HFFc6 (cell line): ENCODE data around the gene MAPK9. TPM values are rescaled to one million over a fixed set of nuclear protein-coding genes. Genes with fewer than 3 reads are reported as not detected.

Experiments used
- DNase-seq: peaks from one replicate; pipeline ENCODE4 v3.0.0-alpha.2; 2018
- H3K27ac Mint-ChIP-seq: 2 replicates; pipeline ENCODE4 v1.8.0; 2020; ENCODE audit warnings: mild to moderate bottlenecking, mixed read lengths
- H3K27me3 Mint-ChIP-seq: 2 replicates; pipeline ENCODE4 v1.8.0; 2021; ENCODE audit warnings: mild to moderate bottlenecking, moderate library complexity, mixed read lengths; ENCODE audit not compliant: insufficient read depth
- H3K36me3 Mint-ChIP-seq: 2 replicates; pipeline ENCODE4 v1.8.0; 2021; ENCODE audit warnings: low read depth, mixed read lengths
- H3K4me1 Mint-ChIP-seq: 2 replicates; pipeline ENCODE4 v1.8.0; 2020; ENCODE audit warnings: low read depth, mixed read lengths
- H3K4me3 Mint-ChIP-seq: 2 replicates; pipeline ENCODE4 v1.8.0; 2020; ENCODE audit warnings: mild to moderate bottlenecking, moderate library complexity, mixed read lengths
- H3K9me3 Mint-ChIP-seq: 2 replicates; pipeline ENCODE4 v1.8.0; 2020; ENCODE audit warnings: mild to moderate bottlenecking, mixed read lengths
- CTCF ChIP-seq: fragments of 200-600 bp; sonication (generic); IDR thresholded peaks from 2 replicates; pipeline ENCODE4 v1.5.0; 2021; ENCODE audit warnings: antibody characterized with exemption, mild to moderate bottlenecking
- total RNA-seq, 6 experiments: library from RNA; stranded (reverse); fragmentation: NEBNext Ultra II Directional; extraction: Animal tissue kit (Norgen Biotek cat#: 25700); gene quantifications; 2 replicates in 1 of 6; 3 replicates in 5 of 6; pipeline ENCODE4 v1.2.3, GENCODE V29; 2021

MAPK9 gene
- total RNA-seq, 6 experiments from 2014 or later = 30.3 to 35.8 (median 33.6) TPM

DNA sequence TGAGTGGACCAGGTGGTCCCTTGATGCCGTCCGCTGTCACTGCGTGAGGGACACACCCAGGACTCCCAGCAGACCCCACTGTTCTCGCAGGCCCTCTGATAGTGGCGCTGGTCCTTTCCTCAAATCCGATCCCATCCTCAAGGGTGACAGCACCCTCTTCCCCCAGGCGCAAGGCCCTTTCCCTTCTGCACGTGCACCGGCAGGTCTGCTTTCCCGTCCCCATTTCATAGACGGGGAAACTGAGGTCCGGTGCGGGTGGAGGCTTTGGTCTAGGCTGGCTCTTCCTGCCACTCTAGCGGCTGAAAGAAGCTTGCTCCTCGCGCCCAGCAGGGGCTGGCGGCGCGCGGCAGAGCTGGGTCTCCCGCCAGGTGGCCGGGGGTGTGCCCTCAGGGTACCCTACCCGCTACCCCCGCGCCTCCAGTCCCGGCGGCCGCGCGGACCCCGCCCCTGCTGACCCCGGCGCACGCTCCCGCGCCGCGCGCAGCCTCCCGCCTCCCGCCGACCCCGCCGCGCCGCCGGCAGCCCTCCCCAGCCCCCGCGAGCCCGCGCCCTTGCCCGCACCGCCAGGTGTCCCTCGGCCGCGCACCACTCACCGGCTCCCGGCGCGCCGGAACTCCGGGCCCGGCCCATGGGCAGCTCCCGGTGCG, 83.3 kb downstream of the MAPK9 start:
- no peak overlapping the region for H3K4me3 Mint-ChIP-seq
- no peak for DNase-seq
- no peak for TF ChIP-seq CTCF
- H3K36me3 Mint-ChIP-seq = no peaks in the 10 kb centered on the region
- H3K27ac Mint-ChIP-seq = no peak overlapping the region
- peaks cover 14% of the 10 kb centered on the region; the same call in 1 of the 2 replicates for H3K27me3 Mint-ChIP-seq
- no peaks in the 10 kb centered on the region for H3K4me1 Mint-ChIP-seq
- peaks cover 34% of the 10 kb centered on the region for H3K9me3 Mint-ChIP-seq

DNA sequence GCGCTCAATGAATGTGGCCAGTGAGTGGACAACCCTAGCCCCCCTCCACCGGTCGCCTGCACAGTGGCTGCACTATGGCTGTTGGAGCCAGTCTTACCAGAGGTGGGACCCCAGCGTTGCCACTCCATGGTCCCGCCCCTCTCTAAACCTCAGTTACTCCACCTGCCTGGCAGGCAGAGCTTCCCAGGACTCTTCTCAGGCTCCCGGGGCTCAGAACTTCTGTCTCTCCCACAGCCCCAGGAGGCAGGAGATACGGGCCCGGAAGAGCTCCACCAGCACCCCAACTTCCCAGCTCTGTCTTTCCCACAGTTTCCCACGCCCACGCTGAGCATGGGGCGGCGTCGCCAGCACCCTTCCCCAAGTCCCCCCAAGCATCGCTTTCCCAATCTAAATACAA, 83.8 kb downstream of the MAPK9 start:
- H3K27me3 Mint-ChIP-seq = peaks cover 14% of the 10 kb centered on the region; the same call in 1 of the 2 replicates
- no peaks in the 10 kb centered on the region for H3K4me1 Mint-ChIP-seq

GRCh38 chr5:180207593-180207992, 84.3 kb downstream of the MAPK9 start:
- no peak overlapping the region for H3K4me3 Mint-ChIP-seq
- peaks cover 26% of the 10 kb centered on the region for H3K9me3 Mint-ChIP-seq
- H3K4me1 Mint-ChIP-seq = no peaks in the 10 kb centered on the region
- no peak overlapping the region for H3K27ac Mint-ChIP-seq
- no peaks in the 10 kb centered on the region for H3K36me3 Mint-ChIP-seq
- peaks cover 14% of the 10 kb centered on the region; the same call in 1 of the 2 replicates for H3K27me3 Mint-ChIP-seq
- DNase-seq = no peak
- TF ChIP-seq CTCF = no peak

More for the DNA sequence above, 83.8 kb downstream of the MAPK9 start:
- no peak overlapping the region for H3K4me3 Mint-ChIP-seq
- TF ChIP-seq CTCF = no peak
- H3K27ac Mint-ChIP-seq = no peak overlapping the region
- no peak for DNase-seq
- H3K36me3 Mint-ChIP-seq = no peaks in the 10 kb centered on the region
- peaks cover 29% of the 10 kb centered on the region for H3K9me3 Mint-ChIP-seq

- H3K4me3 Mint-ChIP-seq = no peak overlapping the region
- peaks cover 21% of the 10 kb centered on the region for H3K9me3 Mint-ChIP-seq
- H3K27me3 Mint-ChIP-seq = peaks cover 14% of the 10 kb centered on the region; the same call in 1 of the 2 replicates
- H3K4me1 Mint-ChIP-seq = no peaks in the 10 kb centered on the region
- TF ChIP-seq CTCF = no peak
- DNase-seq = no peak
- H3K36me3 Mint-ChIP-seq = no peaks in the 10 kb centered on the region
- no peak overlapping the region for H3K27ac Mint-ChIP-seq
Measured at GRCh38 chr5:180206993-180207392, 84.9 kb downstream of the MAPK9 start.

DNA sequence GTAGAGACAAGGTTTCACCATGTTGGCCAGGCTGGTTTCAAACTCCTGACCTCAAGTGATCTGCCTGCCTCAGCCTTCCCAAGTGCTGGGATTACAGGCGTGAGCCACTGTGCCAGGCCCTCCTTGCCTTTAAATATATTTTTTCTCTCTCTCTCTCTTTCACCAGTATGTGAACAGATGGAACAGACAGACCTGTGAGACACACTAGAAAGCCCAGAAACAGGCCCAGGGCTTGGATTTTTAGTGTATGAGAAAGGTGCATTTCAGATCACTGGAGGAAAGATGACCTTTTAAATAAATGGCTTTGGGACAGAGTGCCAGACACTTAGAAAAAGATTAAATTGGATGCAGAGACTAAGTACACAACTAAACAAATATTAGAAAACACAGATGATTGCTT, 86.0 kb downstream of the MAPK9 start:
- H3K27ac Mint-ChIP-seq = no peak overlapping the region
- no peak for TF ChIP-seq CTCF
- peaks cover 16% of the 10 kb centered on the region; the same call in 1 of the 2 replicates for H3K27me3 Mint-ChIP-seq
- no peak for DNase-seq
- no peaks in the 10 kb centered on the region for H3K36me3 Mint-ChIP-seq
- no peak overlapping the region for H3K4me3 Mint-ChIP-seq
- peaks cover 19% of the 10 kb centered on the region for H3K9me3 Mint-ChIP-seq
- no peaks in the 10 kb centered on the region for H3K4me1 Mint-ChIP-seq
